Keratinocyte (primary cell): ENCODE measurements around the gene CSMD2. TPM values are rescaled to one million over a fixed set of nuclear protein-coding genes. Genes with fewer than 3 reads are reported as not detected.

Source experiments
- DNase-seq: peaks from one replicate; pipeline ENCODE4 v3.0.0-alpha.2; 2011; ENCODE audit warnings: low read depth, missing footprints, low spot score
- FAIRE-seq: peaks from 2 replicates; lab custom pipeline; 2011; peaks lifted over from hg19 to GRCh38; lab: Jason Lieb, UNC
- H2AFZ ChIP-seq: 2 replicates; pipeline ENCODE4 v1.6.0; 2012; ENCODE audit warnings: low read length, control low read depth, inconsistent platforms; ENCODE audit not compliant: control insufficient read depth
- H3K27ac ChIP-seq: 2 replicates; pipeline ENCODE4 v1.5.1; 2011; ENCODE audit warnings: low read length; ENCODE audit not compliant: control insufficient read depth, insufficient read depth
- H3K27me3 ChIP-seq: 3 replicates; pipeline ENCODE4 v1.6.0; 2011; ENCODE audit warnings: low read length; ENCODE audit not compliant: control insufficient read depth, insufficient read depth; ENCODE audit errors: extremely low read depth
- H3K36me3 ChIP-seq, 2 experiments: 2 replicates in 1 of 2; 3 replicates in 1 of 2; pipeline ENCODE4 v1.5.1; 2011; ENCODE audit warnings: low read length in 2 of 2, mild to moderate bottlenecking in 1 of 2; ENCODE audit not compliant: control insufficient read depth in 2 of 2, insufficient read depth in 2 of 2; ENCODE audit errors: extremely low read depth in 1 of 2
- H3K4me1 ChIP-seq: 3 replicates; pipeline ENCODE4 v1.5.1; 2011; ENCODE audit warnings: low read length; ENCODE audit not compliant: control insufficient read depth, insufficient read depth; ENCODE audit errors: extremely low read depth
- H3K4me2 ChIP-seq: 3 replicates; pipeline ENCODE4 v1.6.0; 2011; ENCODE audit warnings: low read depth, low read length; ENCODE audit not compliant: control insufficient read depth, insufficient read depth; ENCODE audit errors: extremely low read depth
- H3K4me3 ChIP-seq, 3 experiments: fragments of 200-600 bp in 1 of 3; sonication (generic) in 1 of 3; 2 replicates in 2 of 3; 3 replicates in 1 of 3; pipeline ENCODE4 v1.5.1; 2011 to 2016; ENCODE audit warnings: low read length in 3 of 3, mild to moderate bottlenecking in 3 of 3, control low read depth in 2 of 3, inconsistent platforms in 1 of 3, low read depth in 1 of 3, mixed read lengths in 1 of 3, mixed run types in 1 of 3, moderate library complexity in 1 of 3; ENCODE audit not compliant: control insufficient read depth in 2 of 3, insufficient read depth in 2 of 3; ENCODE audit errors: extremely low read depth in 1 of 3
- H3K79me2 ChIP-seq: 2 replicates; pipeline ENCODE4 v1.6.0; 2012; ENCODE audit warnings: low read length; ENCODE audit not compliant: control insufficient read depth, insufficient read depth
- H3K9ac ChIP-seq: 3 replicates; pipeline ENCODE4 v1.6.0; 2011; ENCODE audit warnings: low read length; ENCODE audit not compliant: control insufficient read depth, insufficient read depth; ENCODE audit errors: extremely low read depth
- H3K9me1 ChIP-seq: 3 replicates; pipeline ENCODE4 v1.6.0; 2011; ENCODE audit warnings: low read length; ENCODE audit not compliant: control insufficient read depth, insufficient read depth; ENCODE audit errors: extremely low read depth
- H3K9me3 ChIP-seq: 2 replicates; pipeline ENCODE4 v1.5.1; 2012; ENCODE audit warnings: low read depth, low read length; ENCODE audit not compliant: control insufficient read depth
- H4K20me1 ChIP-seq: 3 replicates; pipeline ENCODE4 v1.6.0; 2011; ENCODE audit warnings: low read length; ENCODE audit not compliant: control insufficient read depth, insufficient read depth; ENCODE audit errors: extremely low read depth
- CTCF ChIP-seq, 3 experiments: IDR thresholded peaks in 1 of 3; conservative IDR thresholded peaks in 1 of 3; optimal IDR thresholded peaks in 1 of 3; 2 replicates in 2 of 3; 3 replicates in 1 of 3; pipeline versions ENCODE3 to v1.5.1; 2011; ENCODE audit warnings: low read length in 3 of 3, mild to moderate bottlenecking in 3 of 3, moderate library complexity in 2 of 3, control low read depth in 1 of 3, inconsistent platforms in 1 of 3; ENCODE audit not compliant: insufficient read depth in 2 of 3; ENCODE audit errors: extremely low read depth in 1 of 3
- EZH2 ChIP-seq: IDR thresholded peaks from one replicate; pipeline ENCODE4 v1.6.1; 2012; ENCODE audit warnings: inconsistent platforms, mild to moderate bottlenecking, low read length, moderate library complexity
- dilution Hi-C: fragments of 300-500 bp; cut with MboI; formaldehyde crosslinking; loops from one replicate; pipeline ENCODE4 v1.7.0; 2020; ENCODE audit warnings: low sequenced_read_pairs; ENCODE audit not compliant: extremely low pct_ligation_motif_present
- polyA plus RNA-seq, 5 experiments: library from polyadenylated mRNA; depleted of rRNA in 3 of 5; stranded (reverse) in 3 of 5; stranded (forward) in 1 of 5; unstranded in 1 of 5; fragments of >200 nt; gene quantifications; 1 replicate in 1 of 5; 2 replicates in 3 of 5; 3 replicates in 1 of 5; pipeline versions ENCODE4 v1.2.1 to v1.2.3, GENCODE V29; 2011 to 2012; ENCODE audit warnings: missing spikeins in 2 of 5, low read depth in 1 of 5, low replicate concordance in 1 of 5

Gene CSMD2
- polyA plus RNA-seq, 1 donor (not counting 4 experiments of a cell fraction or from before 2014, with no cell fraction given), result 2.0 TPM

GRCh38 chr1:34153246-34153645 is 11.8 kb downstream of the CSMD2 start:
- H3K9me1 ChIP-seq, result no peaks in the 10 kb centered on the region
- no peaks in the 10 kb centered on the region for H3K9me3 ChIP-seq
- no peaks in the 10 kb centered on the region for H3K79me2 ChIP-seq
- no peak overlapping the region for H3K27ac ChIP-seq
- no peak for FAIRE-seq
- TF ChIP-seq CTCF (optimal IDR thresholded peaks at IDR 0.05 in 1 of 3, IDR thresholded peaks at IDR 0.05 in 1 of 3, conservative IDR thresholded peaks at IDR 0.05 in 1 of 3; ENCODE audit: extremely low read depth in 1 of 3, insufficient read depth in 2 of 3, low read length in 3 of 3) (no peak), EZH2 (no peak)
- H3K4me2 ChIP-seq, result no peak overlapping the region
- no peak overlapping the region for H3K4me3 ChIP-seq
- dilution Hi-C loops, result no loop called here
- no peak for DNase-seq
- H3K36me3 ChIP-seq, result no peaks in the 10 kb centered on the region
- H3K27me3 ChIP-seq, result no peaks in the 10 kb centered on the region
- H2AFZ ChIP-seq, result no peak overlapping the region
- no peaks in the 10 kb centered on the region for H3K4me1 ChIP-seq
- no peak overlapping the region for H3K9ac ChIP-seq
- H4K20me1 ChIP-seq, result no peaks in the 10 kb centered on the region

- DNase-seq, result no peak
- Histone ChIP-seq H3K4me1 (no peaks in the 10 kb centered on the region), H3K36me3 (no peaks in the 10 kb centered on the region), H3K79me2 (no peaks in the 10 kb centered on the region), H2AFZ (no peak overlapping the region), H4K20me1 (no peaks in the 10 kb centered on the region), H3K9ac (no peak overlapping the region), H3K27me3 (no peaks in the 10 kb centered on the region), H3K4me3 (no peak overlapping the region), H3K9me3 (no peaks in the 10 kb centered on the region), H3K9me1 (no peaks in the 10 kb centered on the region), H3K4me2 (no peak overlapping the region), H3K27ac (no peak overlapping the region)
- no peak for FAIRE-seq
- dilution Hi-C loops, result no loop called here
- no peak for TF ChIP-seq CTCF (optimal IDR thresholded peaks at IDR 0.05 in 1 of 3, IDR thresholded peaks at IDR 0.05 in 1 of 3, conservative IDR thresholded peaks at IDR 0.05 in 1 of 3; ENCODE audit: extremely low read depth in 1 of 3, insufficient read depth in 2 of 3, low read length in 3 of 3)
- no peak for TF ChIP-seq EZH2
Measured at GRCh38 chr1:34149501-34149900, 15.5 kb downstream of the CSMD2 start.
